Left lung (tissue), 10 donors: ENCODE results near the gene APBA2. TPM values are rescaled to one million over a fixed set of nuclear protein-coding genes. Genes with fewer than 3 reads are reported as not detected.

Experiments used
- ATAC-seq: fragments of 200-7000 bp; cut with Tn5 transposase; one replicate; pipeline ENCODE4 v1.9.1; 2020; ENCODE audit warnings: moderate library complexity
- DNase-seq, 4 donors: peaks; one replicate each; pipeline ENCODE4 v3.0.0-alpha.2; 2013 to 2020
- H3K27ac ChIP-seq, 2 donors: fragments of 200-600 bp; sonication (generic) in 1 of 2; one replicate each; pipeline versions ENCODE4 v1.5.0 to v1.8.0; 2020 to 2021
- H3K27me3 ChIP-seq, 2 donors: fragments of 200-600 bp; sonication (generic) in 1 of 2; one replicate each; pipeline versions ENCODE4 v1.5.0 to v1.8.0; 2020 to 2021
- H3K36me3 ChIP-seq, 2 donors: fragments of 200-600 bp; sonication (generic) in 1 of 2; one replicate each; pipeline versions ENCODE4 v1.5.0 to v1.8.0; 2020 to 2021
- H3K4me1 ChIP-seq, 2 donors: fragments of 200-600 bp; one replicate each; pipeline ENCODE4 v1.8.0; 2021
- H3K4me3 ChIP-seq, 2 donors: fragments of 200-600 bp; sonication (generic) in 1 of 2; one replicate each; pipeline versions ENCODE4 v1.5.0 to v1.8.0; 2020 to 2021; ENCODE audit warnings: mild to moderate bottlenecking in 1 of 2
- H3K9me3 ChIP-seq, 2 donors: fragments of 200-600 bp; sonication (generic) in 1 of 2; one replicate each; pipeline versions ENCODE4 v1.5.0 to v1.8.0; 2020 to 2021
- intact Hi-C, 2 donors: fragments of 100-400 bp; cut with DNase I; formaldehyde crosslinking; loops; one replicate each; pipeline versions ENCODE4 v1.11.2 to v1.14.2; 2022
- polyA plus RNA-seq, 6 donors: library from polyadenylated mRNA; unstranded; fragments of 120-200 nt; gene quantifications; one replicate each; pipeline ENCODE4 v1.2.1, GENCODE V29; 2013; ENCODE audit not compliant: insufficient read length in 6 of 6
- total RNA-seq, 2 donors: library from RNA; stranded (reverse); fragmentation: NEBNext Ultra II Directional; extraction: Animal tissue kit (Norgen Biotek cat#: 25700); gene quantifications; one replicate each; pipeline ENCODE4 v1.2.1, GENCODE V29; 2021
- TF ChIP-seq, protein P1 (sequence below), 2 donors: fragments of 200-600 bp; sonication (generic) in 1 of 2; IDR thresholded peaks; one replicate each; pipeline versions ENCODE4 v1.5.0 to v1.8.0; 2021; ENCODE audit warnings: antibody characterized with exemption in 2 of 2
- donor health status: DM: no; HTN: yes; CAD: no.
- donor health status: DM: no; HTN: no; CAD: no.

The APBA2 gene
- total and polyA plus RNA-seq, 8 donors, result 3.9 to 18.4 (median 11.1) TPM

DNA sequence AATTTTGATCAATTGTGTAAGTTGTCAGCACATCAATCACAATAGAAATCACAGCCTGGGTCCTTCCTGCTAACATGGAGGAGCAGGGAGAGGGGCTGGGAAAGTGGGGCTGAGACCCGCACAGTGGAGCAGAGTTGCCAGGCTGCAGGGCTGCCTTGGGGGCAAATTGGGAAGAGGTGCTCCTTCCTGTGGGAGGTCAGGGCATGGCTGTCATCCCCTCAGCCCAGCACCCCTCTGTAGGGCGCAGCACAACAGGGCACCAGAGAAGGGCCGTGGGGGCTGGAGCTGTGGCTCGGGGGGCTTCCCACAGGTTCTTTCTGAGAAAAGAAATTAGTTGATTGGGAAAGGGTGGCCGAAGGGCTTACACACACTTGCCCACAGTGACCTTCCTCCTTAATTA, 257.5 kb downstream of the APBA2 start:
- no peaks in the 10 kb centered on the region for H3K9me3 ChIP-seq
- H3K4me3 ChIP-seq, result no peak overlapping the region
- TF ChIP-seq, protein P1, sequence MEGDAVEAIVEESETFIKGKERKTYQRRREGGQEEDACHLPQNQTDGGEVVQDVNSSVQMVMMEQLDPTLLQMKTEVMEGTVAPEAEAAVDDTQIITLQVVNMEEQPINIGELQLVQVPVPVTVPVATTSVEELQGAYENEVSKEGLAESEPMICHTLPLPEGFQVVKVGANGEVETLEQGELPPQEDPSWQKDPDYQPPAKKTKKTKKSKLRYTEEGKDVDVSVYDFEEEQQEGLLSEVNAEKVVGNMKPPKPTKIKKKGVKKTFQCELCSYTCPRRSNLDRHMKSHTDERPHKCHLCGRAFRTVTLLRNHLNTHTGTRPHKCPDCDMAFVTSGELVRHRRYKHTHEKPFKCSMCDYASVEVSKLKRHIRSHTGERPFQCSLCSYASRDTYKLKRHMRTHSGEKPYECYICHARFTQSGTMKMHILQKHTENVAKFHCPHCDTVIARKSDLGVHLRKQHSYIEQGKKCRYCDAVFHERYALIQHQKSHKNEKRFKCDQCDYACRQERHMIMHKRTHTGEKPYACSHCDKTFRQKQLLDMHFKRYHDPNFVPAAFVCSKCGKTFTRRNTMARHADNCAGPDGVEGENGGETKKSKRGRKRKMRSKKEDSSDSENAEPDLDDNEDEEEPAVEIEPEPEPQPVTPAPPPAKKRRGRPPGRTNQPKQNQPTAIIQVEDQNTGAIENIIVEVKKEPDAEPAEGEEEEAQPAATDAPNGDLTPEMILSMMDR (IDR thresholded peaks at IDR 0.05), result no peak
- ATAC-seq (no peak), DNase-seq (no peak)
- peaks cover 0 to 6% of the 10 kb centered on the region in 2 donors for H3K4me1 ChIP-seq
- peaks cover 0 to 26% of the 10 kb centered on the region in 2 donors for H3K27me3 ChIP-seq
- H3K27ac ChIP-seq, result no peak overlapping the region
- no peaks in the 10 kb centered on the region for H3K36me3 ChIP-seq
- intact Hi-C loops, result no loop called here

DNA sequence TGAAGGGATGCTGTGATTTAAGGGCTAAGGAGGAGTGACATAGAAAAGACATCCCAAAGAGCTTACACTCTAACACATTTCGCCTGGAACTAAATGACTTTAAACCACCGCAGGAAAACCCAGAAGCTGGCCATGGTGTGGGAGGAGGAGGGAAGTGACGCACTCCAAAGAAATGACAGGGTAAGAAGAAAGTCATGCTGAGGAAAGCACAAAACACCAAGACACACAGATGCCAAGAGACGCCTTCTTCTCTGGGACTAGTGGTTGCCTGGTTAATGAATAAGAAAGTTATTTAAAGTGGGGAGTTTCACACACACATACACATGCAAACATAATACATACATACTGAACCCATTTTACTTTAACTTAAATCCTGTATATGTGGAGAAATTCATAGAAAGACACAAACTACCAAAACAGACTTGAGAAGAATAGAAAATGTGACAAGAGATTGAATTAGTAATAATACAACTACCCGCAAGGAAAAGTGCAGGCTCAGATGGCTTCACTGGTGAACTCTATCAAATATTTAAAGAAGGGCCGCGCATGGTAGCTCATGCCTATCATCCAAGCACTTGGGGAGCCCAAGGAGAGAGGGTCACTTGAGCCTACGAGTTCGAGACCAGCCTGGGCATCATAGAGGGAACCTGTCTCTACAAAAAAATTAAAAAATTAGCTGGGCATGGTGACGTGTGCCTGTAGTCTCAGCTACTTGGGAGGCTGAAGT, 258.3 kb downstream of the APBA2 start:
- intact Hi-C loops, result no loop called here

GRCh38 chr15:29149738-29150075, 263.9 kb downstream of the APBA2 start:
- H3K9me3 ChIP-seq, result peaks cover 0 to 6% of the 10 kb centered on the region in 2 donors
- H3K27ac ChIP-seq, result no peak overlapping the region
- intact Hi-C loops, result no loop called here
- H3K27me3 ChIP-seq, result no peaks in the 10 kb centered on the region
- H3K4me1 ChIP-seq, result no peaks in the 10 kb centered on the region
- ATAC-seq (no peak), DNase-seq (no peak)
- no peaks in the 10 kb centered on the region for H3K36me3 ChIP-seq
- TF ChIP-seq, protein P1 (IDR thresholded peaks at IDR 0.05), result no peak
- H3K4me3 ChIP-seq, result no peak overlapping the region

More for the DNA sequence above, 258.3 kb downstream of the APBA2 start:
- H3K27ac ChIP-seq, result no peak overlapping the region
- peaks cover 0 to 6% of the 10 kb centered on the region in 2 donors for H3K4me1 ChIP-seq
- no peak for ATAC-seq
- no peaks in the 10 kb centered on the region for H3K9me3 ChIP-seq
- H3K27me3 ChIP-seq, result peaks cover 0 to 22% of the 10 kb centered on the region in 2 donors
- H3K4me3 ChIP-seq, result no peak overlapping the region
- TF ChIP-seq, protein P1 (IDR thresholded peaks at IDR 0.05), result no peak
- H3K36me3 ChIP-seq, result no peaks in the 10 kb centered on the region
- no peak for DNase-seq

- ATAC-seq, result no peak
- DNase-seq, result no peak
- intact Hi-C loops, result no loop called here
- Histone ChIP-seq H3K9me3 (peaks cover 0 to 6% of the 10 kb centered on the region in 2 donors), H3K4me3 (no peak overlapping the region), H3K27me3 (no peaks in the 10 kb centered on the region), H3K27ac (no peak overlapping the region), H3K36me3 (no peaks in the 10 kb centered on the region), H3K4me1 (no peaks in the 10 kb centered on the region)
- TF ChIP-seq, protein P1 (IDR thresholded peaks at IDR 0.05), result no peak
These were observed 265.0 kb downstream of the APBA2 start for GRCh38 chr15:29150515-29151483.

GRCh38 chr15:29151484-29151857, 265.7 kb downstream of the APBA2 start:
- Histone ChIP-seq H3K4me3 (no peak overlapping the region), H3K4me1 (no peaks in the 10 kb centered on the region), H3K27ac (no peak overlapping the region), H3K36me3 (no peaks in the 10 kb centered on the region), H3K9me3 (peaks cover 0 to 6% of the 10 kb centered on the region in 2 donors), H3K27me3 (no peaks in the 10 kb centered on the region)
- ATAC-seq, result no peak
- no peak for DNase-seq
- intact Hi-C loops, result no loop called here
- TF ChIP-seq, protein P1 (IDR thresholded peaks at IDR 0.05), result no peak
